KOPT-K1 (cell line): ENCODE measurements around the gene OR2T2.
A peak's percentile ranks its signal among the peaks of the same experiment; 100 is the strongest.
"Not testable (repeated sequence)": the region's sequence is repeated elsewhere in the genome, so short reads cannot be mapped to it uniquely, and the experiment has no call there.

Source experiments
- H3K27ac ChIP-seq: fragments of 200-600 bp; sonication (generic); 2 replicates; pipeline ENCODE4 v1.5.1; 2016; ENCODE audit warnings: antibody characterized with exemption, mild to moderate bottlenecking, low read depth, low read length; ENCODE audit not compliant: poor library complexity, severe bottlenecking
- H3K36me3 ChIP-seq: fragments of 200-600 bp; sonication (generic); 2 replicates; pipeline ENCODE4 v1.5.1; 2017; ENCODE audit warnings: antibody characterized with exemption, mild to moderate bottlenecking, low read length, moderate library complexity; ENCODE audit not compliant: insufficient read depth
- H3K9me3 ChIP-seq: fragments of 200-600 bp; sonication (generic); 2 replicates; pipeline ENCODE4 v1.5.1; 2017; ENCODE audit warnings: antibody characterized with exemption, low read length, mild to moderate bottlenecking; ENCODE audit not compliant: insufficient read depth, poor library complexity, severe bottlenecking

OR2T2 gene

DNA sequence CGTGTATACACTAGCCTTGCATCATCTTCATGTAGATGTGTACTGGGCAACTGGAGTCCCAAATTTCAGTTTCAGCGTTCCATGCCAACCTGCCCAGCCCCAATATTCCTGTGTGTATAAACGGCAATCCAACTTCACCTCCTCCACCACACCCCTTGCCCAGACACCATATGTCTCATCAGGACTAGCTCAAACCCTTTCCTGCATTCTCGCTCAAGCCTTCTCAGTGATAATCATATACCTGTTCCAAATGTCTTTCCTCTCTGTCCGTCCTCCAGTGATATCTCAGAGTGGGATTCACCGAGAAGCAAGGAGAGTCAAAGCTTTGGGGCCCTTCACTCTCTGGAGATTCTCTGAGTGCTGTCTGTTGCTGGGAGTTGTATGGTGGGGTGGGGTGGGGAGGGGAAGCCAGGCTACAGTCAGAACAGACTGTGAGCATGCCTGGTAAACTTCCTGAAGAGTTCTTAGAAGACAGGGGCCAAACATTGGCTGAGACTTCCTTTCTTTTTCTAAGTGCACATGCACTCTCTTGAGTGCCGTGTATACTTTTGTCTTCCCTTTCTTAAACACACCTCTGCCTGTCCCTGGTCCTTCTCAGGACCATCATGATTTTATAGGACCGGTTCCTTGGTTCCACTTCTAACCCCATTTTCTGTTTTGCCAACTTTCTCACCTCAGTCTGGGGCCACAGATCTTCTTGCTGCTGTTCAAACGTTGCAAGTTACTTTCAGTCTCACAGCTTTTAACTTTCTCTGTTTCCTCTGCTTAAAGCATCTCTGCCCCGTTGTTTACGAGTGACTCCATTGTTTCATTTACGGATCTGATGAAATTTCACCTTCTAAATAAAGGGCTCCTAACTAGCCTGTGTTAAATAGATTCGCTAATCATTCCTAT is 36.5 kb downstream of the OR2T2 start:
- H3K9me3 ChIP-seq = not testable (repeated sequence)
- peak overlapping the region; percentile 77 for H3K27ac ChIP-seq

DNA sequence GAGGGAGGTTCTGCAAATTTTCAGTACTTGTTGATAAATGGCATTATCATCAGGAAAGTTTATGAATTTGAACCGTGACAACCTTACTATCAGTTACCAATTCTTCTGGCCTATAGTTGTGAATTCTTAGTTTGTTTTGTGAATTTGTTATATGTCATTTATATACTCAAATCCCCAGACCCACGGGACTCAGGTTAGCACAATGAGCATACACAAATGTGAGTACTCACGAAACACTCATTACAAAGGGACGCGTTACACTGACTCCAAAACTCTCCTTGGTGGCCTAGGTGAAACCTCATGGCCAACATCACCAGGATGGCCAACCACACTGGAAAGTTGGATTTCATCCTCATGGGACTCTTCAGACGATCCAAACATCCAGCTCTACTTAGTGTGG is 42.9 kb downstream of the OR2T2 start, which contains the start of gene OR2T5:
Gene OR2T5, plus strand, starts transcription at position 301 of the 400 bp plus-strand sequence. Its CDS starts 0 bp downstream, at position 301.
- not testable (repeated sequence) for H3K27ac ChIP-seq, H3K36me3 ChIP-seq, H3K9me3 ChIP-seq

More for the DNA sequence above, 36.5 kb downstream of the OR2T2 start:
- not testable (repeated sequence) for H3K36me3 ChIP-seq

DNA sequence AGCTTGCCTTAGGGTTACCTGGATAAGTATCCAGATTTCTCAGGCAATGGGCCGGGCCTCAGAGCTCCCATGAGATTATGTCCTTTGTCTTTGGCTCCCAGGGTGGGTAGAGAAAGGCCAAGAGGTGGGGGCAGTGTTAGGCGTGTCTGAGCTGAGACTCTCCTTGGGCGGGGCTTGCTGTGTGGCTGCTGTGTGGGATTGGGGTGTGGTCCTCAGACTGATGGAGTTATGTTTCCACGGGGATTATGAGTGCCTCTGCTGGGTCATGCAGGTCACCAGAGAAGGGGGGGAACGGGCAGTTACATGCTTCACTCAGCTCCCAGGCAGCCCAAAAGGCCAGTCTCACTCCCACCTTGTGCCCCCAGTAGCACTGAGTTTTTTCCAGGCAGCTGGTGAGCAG is 51.2 kb downstream of the OR2T2 start:
- H3K27ac ChIP-seq = not testable (repeated sequence)

DNA sequence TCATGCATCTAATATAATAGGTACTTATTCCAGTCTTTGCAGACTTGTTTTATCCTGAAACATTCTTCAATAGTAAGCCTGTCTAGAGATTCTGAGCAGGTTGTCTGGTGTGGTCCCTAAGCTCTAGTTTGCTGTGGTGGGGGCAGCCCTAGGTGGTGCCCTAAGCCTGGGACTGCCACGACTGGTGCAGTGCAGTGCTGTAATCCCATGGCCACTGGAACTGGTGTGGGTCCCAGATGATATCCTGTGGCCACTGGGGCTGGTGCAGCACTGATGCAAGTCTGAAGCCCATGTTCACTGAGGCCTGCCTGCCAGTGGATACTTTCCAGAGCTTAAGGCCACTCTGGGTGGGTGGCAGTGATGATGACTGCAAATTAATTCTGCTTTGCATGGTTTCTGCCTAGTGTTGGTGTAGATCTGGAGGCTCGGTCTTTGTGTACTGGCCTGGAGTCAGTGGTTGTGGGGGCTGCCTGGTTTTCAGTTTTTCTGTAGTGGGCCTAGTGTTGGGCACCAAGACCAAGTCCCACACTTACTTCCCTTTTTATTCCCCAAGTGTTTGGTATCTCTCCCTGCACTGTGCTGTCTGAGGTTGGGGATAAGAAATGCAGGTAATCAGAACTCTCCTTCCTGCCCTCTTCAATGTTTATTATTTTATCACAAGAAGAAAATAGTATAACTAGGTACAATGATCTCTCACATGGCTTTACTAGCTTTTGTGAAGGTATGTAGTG is 55.0 kb downstream of the OR2T2 start:
- H3K9me3 ChIP-seq, H3K36me3 ChIP-seq, H3K27ac ChIP-seq: not testable (repeated sequence)

More for the DNA sequence above, 51.2 kb downstream of the OR2T2 start:
- not testable (repeated sequence) for H3K9me3 ChIP-seq, H3K36me3 ChIP-seq
